HEK293 (cell line): ENCODE data around the gene FGL2.

Experiments used
- HOXA7 ChIP-seq: sonication (generic); formaldehyde crosslinking; IDR thresholded peaks from 2 replicates; pipeline ENCODE4 v1.8.1; 2022; ENCODE audit warnings: missing genetic modification reagents, borderline replicate concordance
- ZNF654 ChIP-seq: fragments of 450-650 bp; formaldehyde crosslinking; IDR thresholded peaks from 2 replicates; pipeline ENCODE4 v1.5.1; 2016; ENCODE audit warnings: low read depth, missing biosample characterization, missing genetic modification characterization
- ZSCAN23 ChIP-seq: fragments of 450-650 bp; formaldehyde crosslinking; IDR thresholded peaks from 2 replicates; pipeline ENCODE4 v1.5.1; 2016; ENCODE audit warnings: missing biosample characterization, missing genetic modification characterization
- TF ChIP-seq, protein P1 (sequence below): fragments of 450-650 bp; formaldehyde crosslinking; IDR thresholded peaks from 2 replicates; pipeline ENCODE4 v1.5.1; 2016; ENCODE audit warnings: missing biosample characterization, missing genetic modification characterization
- TF ChIP-seq, protein P2 (sequence below): fragments of 450-650 bp; formaldehyde crosslinking; IDR thresholded peaks from 2 replicates; pipeline ENCODE4 v1.5.1; 2016; ENCODE audit warnings: missing biosample characterization, missing genetic modification characterization

DNA sequence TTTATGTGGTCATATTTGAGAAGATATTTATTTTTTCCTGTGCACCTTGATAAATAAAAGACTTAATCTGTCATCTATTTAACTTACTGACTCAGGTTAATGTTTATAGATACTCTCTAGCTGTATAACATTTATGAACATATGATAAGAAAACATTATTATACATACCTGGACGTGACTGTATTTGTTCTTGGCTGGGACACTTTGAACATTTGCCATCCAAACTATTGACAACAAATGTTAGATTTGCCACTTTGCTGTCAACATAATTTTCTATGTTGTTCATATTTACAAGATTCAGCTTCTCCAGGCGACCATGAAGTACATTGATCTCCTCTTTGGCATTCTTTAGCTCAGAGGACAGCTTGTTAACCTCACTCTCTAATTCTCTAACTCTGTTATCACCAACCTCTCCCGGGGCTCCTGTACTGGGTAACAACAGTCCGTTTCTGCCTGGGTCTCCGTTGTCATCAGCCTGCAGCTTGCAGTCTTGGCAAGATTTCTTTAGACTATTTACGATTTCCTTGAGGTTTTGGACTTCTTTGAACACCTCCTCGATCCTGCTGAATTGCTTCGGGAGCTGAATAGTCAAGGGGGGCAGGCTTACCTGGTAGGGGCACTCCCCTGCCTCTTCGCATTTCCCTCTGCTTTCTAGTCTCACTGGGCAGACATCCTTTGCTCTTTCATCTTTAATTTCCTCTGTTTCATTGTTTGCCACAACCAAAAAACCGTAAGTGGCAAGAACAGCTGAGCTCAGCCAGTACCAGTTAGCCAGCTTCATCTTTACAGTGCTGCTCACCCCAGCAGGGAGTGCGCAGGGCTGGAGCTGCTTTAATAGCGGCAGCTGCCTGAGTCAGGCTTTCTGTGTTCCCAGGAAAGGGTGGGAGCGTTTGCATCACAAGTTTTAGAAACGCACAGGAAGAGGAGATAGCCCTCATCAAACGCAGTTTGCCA, at the start of gene FGL2:
- TF ChIP-seq, protein P1, sequence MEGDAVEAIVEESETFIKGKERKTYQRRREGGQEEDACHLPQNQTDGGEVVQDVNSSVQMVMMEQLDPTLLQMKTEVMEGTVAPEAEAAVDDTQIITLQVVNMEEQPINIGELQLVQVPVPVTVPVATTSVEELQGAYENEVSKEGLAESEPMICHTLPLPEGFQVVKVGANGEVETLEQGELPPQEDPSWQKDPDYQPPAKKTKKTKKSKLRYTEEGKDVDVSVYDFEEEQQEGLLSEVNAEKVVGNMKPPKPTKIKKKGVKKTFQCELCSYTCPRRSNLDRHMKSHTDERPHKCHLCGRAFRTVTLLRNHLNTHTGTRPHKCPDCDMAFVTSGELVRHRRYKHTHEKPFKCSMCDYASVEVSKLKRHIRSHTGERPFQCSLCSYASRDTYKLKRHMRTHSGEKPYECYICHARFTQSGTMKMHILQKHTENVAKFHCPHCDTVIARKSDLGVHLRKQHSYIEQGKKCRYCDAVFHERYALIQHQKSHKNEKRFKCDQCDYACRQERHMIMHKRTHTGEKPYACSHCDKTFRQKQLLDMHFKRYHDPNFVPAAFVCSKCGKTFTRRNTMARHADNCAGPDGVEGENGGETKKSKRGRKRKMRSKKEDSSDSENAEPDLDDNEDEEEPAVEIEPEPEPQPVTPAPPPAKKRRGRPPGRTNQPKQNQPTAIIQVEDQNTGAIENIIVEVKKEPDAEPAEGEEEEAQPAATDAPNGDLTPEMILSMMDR, result no peak
- TF ChIP-seq ZNF654 (tag by site-specific recombination) (no peak), HOXA7 (CRISPR knock-in tag) (no peak), ZSCAN23 (tag by site-specific recombination) (no peak)
- TF ChIP-seq, protein P2, sequence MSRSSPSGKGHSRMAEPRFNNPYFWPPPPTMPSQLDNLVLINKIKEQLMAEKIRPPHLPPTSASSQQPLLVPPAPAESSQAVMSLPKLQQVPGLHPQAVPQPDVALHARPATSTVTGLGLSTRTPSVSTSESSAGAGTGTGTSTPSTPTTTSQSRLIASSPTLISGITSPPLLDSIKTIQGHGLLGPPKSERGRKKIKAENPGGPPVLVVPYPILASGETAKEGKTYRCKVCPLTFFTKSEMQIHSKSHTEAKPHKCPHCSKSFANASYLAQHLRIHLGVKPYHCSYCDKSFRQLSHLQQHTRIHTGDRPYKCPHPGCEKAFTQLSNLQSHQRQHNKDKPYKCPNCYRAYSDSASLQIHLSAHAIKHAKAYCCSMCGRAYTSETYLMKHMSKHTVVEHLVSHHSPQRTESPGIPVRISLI (tag by site-specific recombination), result no peak
